Measurements from ENCODE around the gene OR13H1. TPM values are rescaled to one million over a fixed set of nuclear protein-coding genes. Genes with fewer than 3 reads are reported as not detected.
"Not testable (repeated sequence)": the region's sequence is repeated elsewhere in the genome, so short reads cannot be mapped to it uniquely, and the experiment has no call there.

Gene OR13H1
- total and polyA plus RNA-seq, 10 donors: not detected

GRCh38 chrX:131544218-131544617 is 344 bp downstream of the OR13H1 start:
- intact Hi-C loops (cut with DNase I; ENCODE audit: low total_unique reads): no loop called here
- no peak for DNase-seq
- Histone ChIP-seq H3K9me3 (no peaks in the 10 kb centered on the region), H3K4me3 (no peak overlapping the region), H3K36me3 (no peaks in the 10 kb centered on the region), H3K27me3 (replicated peaks in 1 of 7) (no peaks in the 10 kb centered on the region), H3K4me1 (no peaks in the 10 kb centered on the region), H3K27ac (no peak overlapping the region)
- WGBS, 5 donors: 65 to 77% (median 70%) methylated on average over 4 of the region's 4 CpGs
- TF ChIP-seq POLR2AphosphoS5 (IDR thresholded peaks at IDR 0.05) (no peak), POLR2A (IDR thresholded peaks at IDR 0.05) (no peak), CTCF (IDR thresholded peaks at IDR 0.05 in 8 of 11, conservative IDR thresholded peaks at IDR 0.05 in 3 of 11) (no peak)

GRCh38 chrX:131549011-131549410 is 5.1 kb downstream of the OR13H1 start:
- Histone ChIP-seq H3K27me3 (replicated peaks in 1 of 7) (no peaks in the 10 kb centered on the region), H3K36me3 (no peaks in the 10 kb centered on the region), H3K9me3 (no peaks in the 10 kb centered on the region), H3K4me3 (no peak overlapping the region), H3K4me1 (no peaks in the 10 kb centered on the region), H3K27ac (no peak overlapping the region)
- intact Hi-C loops (cut with DNase I; ENCODE audit: low total_unique reads): no loop called here
- no peak for DNase-seq
- TF ChIP-seq POLR2AphosphoS5 (IDR thresholded peaks at IDR 0.05) (no peak), POLR2A (IDR thresholded peaks at IDR 0.05) (no peak), CTCF (IDR thresholded peaks at IDR 0.05 in 8 of 11, conservative IDR thresholded peaks at IDR 0.05 in 3 of 11) (no peak)
- 18 to 47% (median 30%) methylated on average over 1 to 2 of the region's 2 CpGs for WGBS, 5 donors

GRCh38 chrX:131552453-131552852 is 8.6 kb downstream of the OR13H1 start:
- H3K4me1 ChIP-seq; H3K36me3 ChIP-seq; DNase-seq; intact Hi-C loops (cut with DNase I; ENCODE audit: low total_unique reads); H3K27ac ChIP-seq; H3K4me3 ChIP-seq; H3K9me3 ChIP-seq; H3K27me3 ChIP-seq (replicated peaks in 1 of 7): not testable (repeated sequence)
- WGBS, 5 donors: 85 to 95% (median 89%) methylated on average over 6 to 10 of the region's 10 CpGs

- TF ChIP-seq POLR2AphosphoS5 (IDR thresholded peaks at IDR 0.05): no peak
- TF ChIP-seq CTCF (IDR thresholded peaks at IDR 0.05 in 8 of 11, conservative IDR thresholded peaks at IDR 0.05 in 3 of 11): no peak
- TF ChIP-seq POLR2A (IDR thresholded peaks at IDR 0.05): no peak
- DNase-seq: no peak
- H3K9me3 ChIP-seq: no peaks in the 10 kb centered on the region
- intact Hi-C loops (cut with DNase I; ENCODE audit: low total_unique reads): no loop called here
- no peaks in the 10 kb centered on the region for H3K4me1 ChIP-seq
- H3K27me3 ChIP-seq (replicated peaks in 1 of 7): no peaks in the 10 kb centered on the region
- no peaks in the 10 kb centered on the region for H3K36me3 ChIP-seq
- 53 to 81% (median 75%) methylated on average over 4 of the region's 4 CpGs for whole genome bisulfite sequencing, 5 donors
- no peak overlapping the region for H3K4me3 ChIP-seq
- no peak overlapping the region for H3K27ac ChIP-seq
These were observed 14.7 kb downstream of the OR13H1 start for GRCh38 chrX:131558562-131558961.
